ENCODE measurements around the gene FADS6.

FADS6 gene

DNA sequence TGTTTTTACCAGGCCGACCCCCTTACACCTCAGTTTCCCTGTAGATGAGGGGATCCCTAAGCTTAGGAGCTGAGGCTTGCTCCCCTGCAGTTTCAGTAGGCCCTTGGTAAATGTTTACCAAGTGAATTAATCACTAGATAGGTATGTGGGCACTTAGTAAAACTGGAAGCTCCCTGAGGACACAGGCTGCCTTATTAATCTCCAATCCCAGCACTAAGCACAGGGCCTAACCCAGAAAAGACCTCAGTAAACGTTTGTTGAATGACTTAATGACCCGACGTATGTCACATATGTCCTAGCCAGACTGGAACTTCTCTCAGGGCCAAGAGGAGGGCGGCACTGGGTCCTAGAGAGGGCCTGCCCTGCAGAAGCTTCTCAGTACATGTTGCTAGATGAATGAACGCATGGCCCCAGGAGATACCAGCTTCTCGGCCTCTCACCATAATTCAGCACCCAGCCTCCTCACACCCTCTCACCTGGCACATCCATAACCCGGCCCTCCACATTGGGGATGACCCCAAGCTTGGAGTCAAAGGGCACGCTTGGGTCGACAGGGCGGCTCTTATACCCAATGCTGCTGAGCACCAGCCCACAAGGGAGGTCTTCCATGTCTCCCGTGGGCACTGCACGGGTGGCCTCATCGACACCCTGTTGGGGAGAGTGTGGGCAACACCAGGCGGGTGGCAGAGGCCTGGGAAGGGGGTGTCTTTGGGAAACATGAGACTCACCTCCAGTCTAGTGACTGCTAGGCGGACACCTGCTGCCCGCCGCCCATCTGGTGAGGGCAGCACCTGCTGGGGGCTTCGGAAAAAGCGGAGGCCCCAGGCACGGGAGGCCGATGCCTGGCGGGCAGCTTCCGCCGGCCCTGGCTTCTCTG is 29.8 kb downstream of the FADS6 start:
- H3K36me3 Mint-ChIP-seq (ENCODE audit: low read depth), result no peaks in the 10 kb centered on the region
- DNase-seq, result no peak
- H3K9me3 Mint-ChIP-seq, result no peaks in the 10 kb centered on the region
- peaks cover 21% of the 10 kb centered on the region for H3K4me1 Mint-ChIP-seq
- no peak overlapping the region for H3K27ac Mint-ChIP-seq
- TF ChIP-seq, protein P1, sequence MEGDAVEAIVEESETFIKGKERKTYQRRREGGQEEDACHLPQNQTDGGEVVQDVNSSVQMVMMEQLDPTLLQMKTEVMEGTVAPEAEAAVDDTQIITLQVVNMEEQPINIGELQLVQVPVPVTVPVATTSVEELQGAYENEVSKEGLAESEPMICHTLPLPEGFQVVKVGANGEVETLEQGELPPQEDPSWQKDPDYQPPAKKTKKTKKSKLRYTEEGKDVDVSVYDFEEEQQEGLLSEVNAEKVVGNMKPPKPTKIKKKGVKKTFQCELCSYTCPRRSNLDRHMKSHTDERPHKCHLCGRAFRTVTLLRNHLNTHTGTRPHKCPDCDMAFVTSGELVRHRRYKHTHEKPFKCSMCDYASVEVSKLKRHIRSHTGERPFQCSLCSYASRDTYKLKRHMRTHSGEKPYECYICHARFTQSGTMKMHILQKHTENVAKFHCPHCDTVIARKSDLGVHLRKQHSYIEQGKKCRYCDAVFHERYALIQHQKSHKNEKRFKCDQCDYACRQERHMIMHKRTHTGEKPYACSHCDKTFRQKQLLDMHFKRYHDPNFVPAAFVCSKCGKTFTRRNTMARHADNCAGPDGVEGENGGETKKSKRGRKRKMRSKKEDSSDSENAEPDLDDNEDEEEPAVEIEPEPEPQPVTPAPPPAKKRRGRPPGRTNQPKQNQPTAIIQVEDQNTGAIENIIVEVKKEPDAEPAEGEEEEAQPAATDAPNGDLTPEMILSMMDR (IDR thresholded peaks at IDR 0.05), result no peak
- peaks cover 51% of the 10 kb centered on the region for H3K27me3 Mint-ChIP-seq (ENCODE audit: low read depth, poor library complexity)
- no peak overlapping the region for H3K4me3 Mint-ChIP-seq

DNA sequence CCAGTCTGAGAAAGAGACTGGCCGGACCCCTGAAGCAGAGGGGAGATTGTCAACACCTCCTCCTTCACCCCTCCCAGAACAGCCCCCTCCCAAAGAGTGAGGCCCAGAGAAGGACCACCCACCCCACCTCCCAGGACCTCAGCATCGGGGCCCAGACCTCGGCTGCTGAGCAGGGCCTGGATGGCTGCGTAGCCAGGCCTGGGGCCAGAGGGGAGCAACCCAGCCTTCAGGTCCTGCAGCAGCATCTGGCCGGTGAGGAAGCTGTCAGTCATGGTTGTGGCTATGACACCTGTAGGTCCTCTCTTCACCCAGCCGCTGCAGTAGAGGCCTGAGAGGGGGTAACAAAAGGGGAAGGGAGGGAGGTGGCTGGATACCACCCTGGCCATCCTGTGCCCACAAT is 30.5 kb downstream of the FADS6 start:
- Mint-ChIP-seq H3K27ac (no peak overlapping the region), H3K36me3 (ENCODE audit: low read depth) (no peaks in the 10 kb centered on the region), H3K9me3 (no peaks in the 10 kb centered on the region), H3K4me1 (peaks cover 15% of the 10 kb centered on the region), H3K27me3 (ENCODE audit: low read depth, poor library complexity) (peaks cover 56% of the 10 kb centered on the region), H3K4me3 (no peak overlapping the region)
- TF ChIP-seq, protein P1 (IDR thresholded peaks at IDR 0.05), result no peak
- DNase-seq, result no peak

DNA sequence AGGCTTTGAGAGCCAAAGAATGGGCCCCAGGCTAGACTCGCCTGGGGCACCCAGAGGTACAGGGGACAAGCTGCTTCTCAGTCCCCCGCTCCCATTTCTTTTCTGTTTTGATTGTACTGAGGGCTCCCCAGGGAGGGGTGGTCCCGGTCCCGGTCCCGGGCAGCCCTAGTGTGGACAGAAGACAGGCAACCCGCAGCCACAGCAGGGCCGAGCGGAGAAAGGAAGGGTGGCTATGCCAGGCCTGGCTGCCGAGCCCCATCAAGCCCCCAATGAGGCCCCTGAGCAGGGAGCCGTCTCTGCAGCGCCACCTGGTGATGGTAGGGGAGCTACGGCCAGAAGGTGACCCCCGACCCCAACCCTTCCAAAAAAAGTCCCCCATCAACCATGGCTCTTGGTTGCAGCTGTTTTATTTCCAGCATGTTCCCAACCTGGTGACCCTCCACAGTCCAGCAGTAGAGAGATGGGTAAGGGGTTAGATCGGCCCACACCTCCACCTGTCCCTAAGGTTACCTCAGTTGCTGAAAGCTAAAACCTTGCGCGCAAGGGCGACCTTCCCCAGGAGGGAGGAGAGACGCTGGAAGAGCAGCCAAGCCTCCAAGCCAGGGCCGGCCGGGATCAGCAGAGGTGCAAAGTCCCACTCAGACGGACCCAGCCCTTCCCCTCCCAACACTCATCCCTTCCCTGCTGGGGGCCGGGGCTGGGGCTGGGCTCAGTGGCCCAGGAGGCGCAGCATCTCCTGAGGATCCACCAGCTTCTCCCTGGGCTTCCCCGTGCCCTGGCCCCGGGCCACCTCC is 31.1 kb downstream of the FADS6 start:
- TF ChIP-seq, protein P1 (IDR thresholded peaks at IDR 0.05), result peak; percentile 78
- Mint-ChIP-seq H3K4me3 (no peak overlapping the region), H3K36me3 (ENCODE audit: low read depth) (no peaks in the 10 kb centered on the region), H3K27ac (no peak overlapping the region), H3K9me3 (no peaks in the 10 kb centered on the region), H3K27me3 (ENCODE audit: low read depth, poor library complexity) (peaks cover 62% of the 10 kb centered on the region), H3K4me1 (peaks cover 10% of the 10 kb centered on the region)
- peak; percentile 93 for DNase-seq

DNA sequence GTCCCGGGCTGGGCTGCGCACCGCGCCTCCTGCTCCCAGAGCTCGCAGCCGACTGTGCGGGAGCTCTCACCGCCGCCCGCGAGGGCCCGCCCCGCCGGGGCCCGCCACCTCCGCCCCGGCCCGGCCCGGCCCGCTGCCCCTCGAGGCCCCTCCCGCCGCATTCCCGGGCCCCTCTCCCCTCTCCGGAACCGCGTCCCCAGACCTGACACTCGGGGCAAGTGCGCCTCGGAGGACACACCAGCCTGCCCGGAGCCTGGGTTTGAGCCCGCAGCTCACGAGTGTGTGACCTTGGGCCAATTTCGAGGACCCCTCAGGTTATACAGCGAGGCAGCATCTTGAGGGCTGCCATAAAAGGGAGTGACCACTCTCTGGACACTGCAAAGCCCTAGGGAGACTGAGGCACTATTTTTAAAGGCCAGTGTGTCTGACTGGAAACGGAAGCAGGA is 31.7 kb downstream of the FADS6 start:
- no peak overlapping the region for H3K27ac Mint-ChIP-seq
- DNase-seq, result no peak
- peaks cover 3% of the 10 kb centered on the region for H3K9me3 Mint-ChIP-seq
- H3K36me3 Mint-ChIP-seq (ENCODE audit: low read depth), result no peaks in the 10 kb centered on the region
- H3K4me1 Mint-ChIP-seq, result peaks cover 9% of the 10 kb centered on the region
- H3K4me3 Mint-ChIP-seq, result peak overlapping the region; percentile 18
- H3K27me3 Mint-ChIP-seq (ENCODE audit: low read depth, poor library complexity), result peaks cover 68% of the 10 kb centered on the region
- TF ChIP-seq, protein P1 (IDR thresholded peaks at IDR 0.05), result no peak

DNA sequence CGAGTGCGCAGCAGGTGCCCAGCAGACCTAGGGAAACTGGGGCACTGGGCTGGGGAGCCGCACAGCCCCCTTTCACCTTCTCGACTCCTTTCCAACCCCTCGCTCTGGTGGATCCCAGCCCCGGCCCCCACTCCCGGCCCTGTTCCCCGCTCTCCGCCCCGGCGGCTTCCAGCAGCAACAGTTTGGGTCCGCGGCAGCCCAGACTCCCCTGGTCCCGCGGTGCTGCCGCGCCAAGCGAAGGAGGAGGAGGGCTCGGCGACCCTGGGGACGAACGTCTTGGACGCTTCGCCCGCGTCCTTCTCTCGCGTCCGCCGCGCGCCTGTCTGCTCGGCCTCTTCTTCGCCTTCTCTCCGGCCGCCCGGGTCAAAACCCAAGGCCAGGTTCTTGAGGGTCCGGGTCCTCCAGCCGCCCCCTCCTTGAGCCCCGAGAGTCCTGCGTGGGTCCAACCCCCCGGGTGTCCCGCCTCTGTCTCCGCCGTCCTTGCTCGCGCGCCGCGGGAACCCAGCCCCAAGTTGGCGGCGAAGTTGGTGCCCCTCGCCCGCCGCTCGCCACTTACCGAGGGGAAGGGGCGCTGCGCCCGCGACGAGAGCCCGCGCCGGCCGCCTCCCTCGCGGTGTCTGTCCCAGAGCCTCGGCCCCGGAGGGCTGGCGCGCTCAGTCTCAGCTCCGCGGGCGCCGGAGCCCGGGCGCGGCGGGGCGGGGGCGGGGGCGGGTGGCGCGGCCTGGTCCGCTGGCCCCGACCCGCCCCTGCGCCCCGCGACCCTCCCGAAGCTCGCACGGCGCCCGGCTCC is 32.4 kb downstream of the FADS6 start:
- Mint-ChIP-seq H3K9me3 (peaks cover 6% of the 10 kb centered on the region), H3K4me3 (peak overlapping the region; percentile 34), H3K36me3 (ENCODE audit: low read depth) (no peaks in the 10 kb centered on the region), H3K4me1 (peaks cover 9% of the 10 kb centered on the region), H3K27me3 (ENCODE audit: low read depth, poor library complexity) (peaks cover 74% of the 10 kb centered on the region), H3K27ac (no peak overlapping the region)
- peak; percentile 48 for DNase-seq
- TF ChIP-seq, protein P1 (IDR thresholded peaks at IDR 0.05), result no peak

All from nephron progenitor cell (in vitro differentiated cells).